ENCODE measurements around the gene SYNGR1.
"Not testable (repeated sequence)": the region's sequence is repeated elsewhere in the genome, so short reads cannot be mapped to it uniquely, and the experiment has no call there.

Gene SYNGR1

DNA sequence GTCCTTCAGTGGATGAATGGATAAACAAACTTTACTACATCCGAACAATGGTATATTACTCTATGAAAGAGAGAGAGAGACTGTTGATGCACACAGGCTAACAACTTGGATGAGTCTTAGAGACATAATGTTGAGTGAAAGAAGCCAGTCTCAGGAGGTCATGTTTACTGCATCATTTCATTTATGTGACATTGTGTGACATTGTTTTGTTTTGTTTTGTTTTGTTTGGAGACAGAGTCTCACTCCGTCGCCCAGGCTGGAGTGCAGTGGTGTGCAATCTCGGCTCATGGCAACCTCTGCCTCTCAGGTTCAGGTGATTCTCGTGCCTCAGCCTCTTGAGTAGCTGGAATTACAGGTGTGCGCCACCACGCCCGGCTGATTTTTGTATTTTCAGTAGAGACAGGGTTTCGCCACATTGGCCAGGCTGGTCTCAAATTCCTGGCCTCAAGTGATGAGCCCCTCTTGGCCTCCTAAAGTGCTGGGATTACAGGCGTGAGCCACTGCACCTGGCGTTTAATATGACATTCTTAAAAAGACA is 62.1 kb downstream of the SYNGR1 start:
- 92 to 94% methylated on average over 8 to 10 of the region's 11 CpGs for WGBS, 2 experiments (ENCODE audit: insufficient coverage in 2 of 2)

DNA sequence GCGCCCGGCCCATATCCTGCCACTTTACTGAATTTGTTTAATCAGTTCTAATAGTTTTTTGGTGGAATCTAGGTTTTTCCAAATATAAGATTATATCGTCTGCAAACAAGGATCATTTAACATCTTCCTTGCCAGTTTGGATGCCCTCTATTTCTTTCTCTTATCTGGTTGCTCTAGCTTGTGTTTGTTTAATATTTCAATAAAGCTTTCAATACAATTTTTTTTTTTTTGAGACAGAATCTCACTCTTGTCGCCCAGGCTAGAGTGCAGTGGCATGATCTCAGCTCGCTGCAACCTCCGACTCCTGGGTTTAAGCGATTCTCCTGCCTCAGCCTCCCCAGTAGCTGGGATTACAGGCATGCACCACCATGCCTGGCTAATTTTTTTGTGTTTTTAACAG is 63.4 kb downstream of the SYNGR1 start:
- not testable (repeated sequence) for H3K9me3 ChIP-seq (ENCODE audit: control insufficient read depth, low read length); H3K27ac ChIP-seq (ENCODE audit: low read depth, low read length, severe bottlenecking); H3K4me3 ChIP-seq (ENCODE audit: extremely low read depth, insufficient read depth, low read length, poor library complexity, severe bottlenecking); H3K4me1 ChIP-seq (ENCODE audit: control insufficient read depth, insufficient read depth, low read length, poor library complexity, severe bottlenecking)
- peaks cover 31% of the 10 kb centered on the region for H3K36me3 ChIP-seq (ENCODE audit: control insufficient read depth, insufficient read depth, low read length)
- 95 to 99% methylated on average over 4 to 7 of the region's 7 CpGs for WGBS, 2 experiments (ENCODE audit: insufficient coverage in 2 of 2)

More for the DNA sequence above, 62.1 kb downstream of the SYNGR1 start:
- not testable (repeated sequence) for H3K4me3 ChIP-seq (ENCODE audit: extremely low read depth, insufficient read depth, low read length, poor library complexity, severe bottlenecking); H3K9me3 ChIP-seq (ENCODE audit: control insufficient read depth, low read length); H3K27ac ChIP-seq (ENCODE audit: low read depth, low read length, severe bottlenecking); H3K4me1 ChIP-seq (ENCODE audit: control insufficient read depth, insufficient read depth, low read length, poor library complexity, severe bottlenecking)
- peaks cover 18% of the 10 kb centered on the region for H3K36me3 ChIP-seq (ENCODE audit: control insufficient read depth, insufficient read depth, low read length)

DNA sequence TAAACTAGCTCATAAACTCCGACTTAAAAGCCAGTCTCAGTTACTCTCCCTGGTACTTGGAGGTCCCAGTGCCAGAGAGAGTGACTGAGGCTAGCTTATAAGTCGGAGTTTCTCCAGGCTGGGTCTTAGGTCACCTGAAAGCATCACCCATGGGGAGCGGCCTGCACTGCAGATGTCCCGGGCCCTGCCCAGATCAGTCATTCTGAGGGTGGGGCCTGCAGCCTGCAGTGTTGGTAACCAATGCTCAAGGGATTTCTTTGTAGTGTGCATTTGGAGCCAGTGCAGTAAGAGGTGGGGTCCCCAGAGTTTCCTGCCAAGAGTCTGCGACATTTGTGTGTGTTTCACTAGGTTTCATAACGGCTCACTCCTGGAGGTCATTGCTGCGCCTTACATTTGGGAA is 64.6 kb downstream of the SYNGR1 start:
- no peak overlapping the region for H3K4me3 ChIP-seq (ENCODE audit: extremely low read depth, insufficient read depth, low read length, poor library complexity, severe bottlenecking)
- H3K9me3 ChIP-seq (ENCODE audit: control insufficient read depth, low read length), result no peaks in the 10 kb centered on the region
- 93 to 95% methylated on average over 5 to 7 of the region's 7 CpGs for WGBS, 2 experiments (ENCODE audit: insufficient coverage in 2 of 2)
- H3K27ac ChIP-seq (ENCODE audit: low read depth, low read length, severe bottlenecking), result no peak overlapping the region
- no peaks in the 10 kb centered on the region for H3K4me1 ChIP-seq (ENCODE audit: control insufficient read depth, insufficient read depth, low read length, poor library complexity, severe bottlenecking)
- H3K36me3 ChIP-seq (ENCODE audit: control insufficient read depth, insufficient read depth, low read length), result peaks cover 41% of the 10 kb centered on the region

DNA sequence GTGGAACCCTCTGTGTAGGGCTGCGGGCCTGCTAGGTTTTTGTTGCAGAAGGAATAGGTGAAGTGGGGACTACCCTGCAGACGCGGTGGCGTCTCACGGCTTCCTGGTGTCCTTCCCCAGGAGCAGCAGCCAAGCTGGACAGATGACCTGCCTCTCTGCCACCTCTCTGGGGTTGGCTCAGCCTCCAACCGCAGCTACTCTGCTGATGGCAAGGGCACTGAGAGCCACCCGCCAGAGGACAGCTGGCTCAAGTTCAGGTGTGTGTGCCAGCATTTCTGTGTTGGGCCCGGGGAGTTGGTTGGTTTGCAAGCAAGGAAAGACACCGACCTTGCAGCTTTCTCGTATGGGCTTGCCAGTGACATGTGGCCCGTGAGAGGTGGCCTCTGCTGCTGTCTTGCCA is 65.1 kb downstream of the SYNGR1 start:
- Histone ChIP-seq H3K4me1 (ENCODE audit: control insufficient read depth, insufficient read depth, low read length, poor library complexity, severe bottlenecking) (no peaks in the 10 kb centered on the region), H3K27ac (ENCODE audit: low read depth, low read length, severe bottlenecking) (no peak overlapping the region), H3K9me3 (ENCODE audit: control insufficient read depth, low read length) (no peaks in the 10 kb centered on the region), H3K4me3 (ENCODE audit: extremely low read depth, insufficient read depth, low read length, poor library complexity, severe bottlenecking) (no peak overlapping the region), H3K36me3 (ENCODE audit: control insufficient read depth, insufficient read depth, low read length) (peaks cover 46% of the 10 kb centered on the region)
- WGBS, 2 experiments (ENCODE audit: insufficient coverage in 2 of 2), result 91 to 95% methylated on average over 8 to 11 of the region's 11 CpGs

DNA sequence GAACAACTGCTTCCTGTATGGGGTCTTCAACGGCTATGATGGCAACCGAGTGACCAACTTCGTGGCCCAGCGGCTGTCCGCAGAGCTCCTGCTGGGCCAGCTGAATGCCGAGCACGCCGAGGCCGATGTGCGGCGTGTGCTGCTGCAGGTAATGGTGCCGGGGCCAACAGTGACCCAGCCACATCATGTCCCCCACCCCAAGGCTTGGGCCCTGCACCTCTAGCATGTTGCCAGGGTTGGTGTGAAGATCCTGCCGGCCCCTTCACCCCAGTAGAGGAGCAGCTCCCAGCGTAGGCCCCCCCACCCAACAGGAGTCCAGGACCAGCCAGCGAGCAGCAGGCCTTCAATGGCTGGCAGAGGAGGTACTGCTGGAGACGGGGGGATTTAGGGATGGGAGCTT is 65.7 kb downstream of the SYNGR1 start:
- Histone ChIP-seq H3K27ac (ENCODE audit: low read depth, low read length, severe bottlenecking) (no peak overlapping the region), H3K4me1 (ENCODE audit: control insufficient read depth, insufficient read depth, low read length, poor library complexity, severe bottlenecking) (no peaks in the 10 kb centered on the region), H3K9me3 (ENCODE audit: control insufficient read depth, low read length) (no peaks in the 10 kb centered on the region), H3K36me3 (ENCODE audit: control insufficient read depth, insufficient read depth, low read length) (peaks cover 52% of the 10 kb centered on the region), H3K4me3 (ENCODE audit: extremely low read depth, insufficient read depth, low read length, poor library complexity, severe bottlenecking) (no peak overlapping the region)
- WGBS, 2 experiments (ENCODE audit: insufficient coverage in 2 of 2), result 91 to 93% methylated on average over 12 to 15 of the region's 16 CpGs

DNA sequence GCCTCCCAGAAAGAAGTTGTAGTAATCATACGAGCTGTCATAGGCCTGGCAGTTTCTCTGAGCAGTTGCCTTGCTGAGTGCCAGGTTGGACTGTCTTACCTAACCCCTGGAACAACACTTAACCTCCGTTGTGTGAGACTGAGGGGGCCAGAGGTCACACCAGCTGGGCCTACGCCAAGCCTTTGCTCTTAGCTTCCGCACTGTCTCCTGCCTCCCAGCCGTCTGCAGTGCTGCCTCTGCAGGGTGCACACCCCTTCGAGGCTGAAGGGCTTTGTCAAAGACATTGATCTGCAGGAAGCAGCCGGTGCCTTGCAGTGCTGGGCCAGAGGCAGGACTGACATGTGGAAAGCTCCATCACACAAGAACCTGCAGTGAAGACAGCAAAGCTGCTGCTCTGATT is 66.5 kb downstream of the SYNGR1 start:
- peaks cover 59% of the 10 kb centered on the region for H3K36me3 ChIP-seq (ENCODE audit: control insufficient read depth, insufficient read depth, low read length)
- H3K4me1 ChIP-seq (ENCODE audit: control insufficient read depth, insufficient read depth, low read length, poor library complexity, severe bottlenecking), result no peaks in the 10 kb centered on the region
- no peaks in the 10 kb centered on the region for H3K9me3 ChIP-seq (ENCODE audit: control insufficient read depth, low read length)
- no peak overlapping the region for H3K27ac ChIP-seq (ENCODE audit: low read depth, low read length, severe bottlenecking)
- WGBS, 2 experiments (ENCODE audit: insufficient coverage in 2 of 2), result 77 to 93% methylated on average over 7 of the region's 7 CpGs
- no peak overlapping the region for H3K4me3 ChIP-seq (ENCODE audit: extremely low read depth, insufficient read depth, low read length, poor library complexity, severe bottlenecking)

DNA sequence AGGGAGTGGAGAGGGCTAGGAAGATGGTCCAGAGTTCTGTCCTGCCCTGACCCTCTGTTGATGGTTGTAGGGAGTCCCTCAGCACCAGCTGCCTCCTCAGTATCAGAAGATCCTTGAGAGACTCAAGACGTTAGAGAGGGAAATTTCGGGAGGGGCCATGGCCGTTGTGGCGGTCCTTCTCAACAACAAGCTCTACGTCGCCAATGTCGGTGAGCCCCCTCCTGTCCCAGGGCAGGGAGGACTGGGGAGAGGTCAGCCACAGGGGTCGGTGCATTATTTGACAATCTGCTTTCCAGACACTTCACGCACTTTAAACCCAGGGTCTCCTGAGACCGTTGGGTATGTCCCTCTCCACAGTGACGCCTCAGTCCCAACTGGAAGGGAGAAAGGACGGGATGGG is 67.8 kb downstream of the SYNGR1 start:
- no peaks in the 10 kb centered on the region for H3K9me3 ChIP-seq (ENCODE audit: control insufficient read depth, low read length)
- peaks cover 69% of the 10 kb centered on the region for H3K36me3 ChIP-seq (ENCODE audit: control insufficient read depth, insufficient read depth, low read length)
- H3K4me1 ChIP-seq (ENCODE audit: control insufficient read depth, insufficient read depth, low read length, poor library complexity, severe bottlenecking), result no peaks in the 10 kb centered on the region
- WGBS, 2 experiments (ENCODE audit: insufficient coverage in 2 of 2), result 94 to 95% methylated on average over 11 of the region's 12 CpGs
- no peak overlapping the region for H3K4me3 ChIP-seq (ENCODE audit: extremely low read depth, insufficient read depth, low read length, poor library complexity, severe bottlenecking)
- H3K27ac ChIP-seq (ENCODE audit: low read depth, low read length, severe bottlenecking), result no peak overlapping the region

DNA sequence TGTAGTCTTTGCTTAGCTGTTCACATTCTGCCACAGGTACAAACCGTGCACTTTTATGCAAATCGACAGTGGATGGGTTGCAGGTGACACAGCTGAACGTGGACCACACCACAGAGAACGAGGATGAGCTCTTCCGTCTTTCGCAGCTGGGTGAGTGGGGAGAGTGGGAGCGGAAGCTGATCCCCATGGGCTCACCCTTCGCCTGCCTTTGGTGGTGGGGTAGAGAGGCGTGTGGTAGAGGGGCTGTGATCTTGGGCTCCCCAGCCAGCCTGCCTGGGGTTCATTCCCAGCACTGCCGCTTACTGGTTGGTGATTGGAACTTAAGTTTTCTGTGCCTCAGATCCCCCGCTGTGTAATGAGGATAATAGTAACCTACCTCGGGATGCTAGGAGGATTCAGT is 68.9 kb downstream of the SYNGR1 start:
- H3K4me1 ChIP-seq (ENCODE audit: control insufficient read depth, insufficient read depth, low read length, poor library complexity, severe bottlenecking), result no peaks in the 10 kb centered on the region
- H3K27ac ChIP-seq (ENCODE audit: low read depth, low read length, severe bottlenecking), result no peak overlapping the region
- peaks cover 73% of the 10 kb centered on the region for H3K36me3 ChIP-seq (ENCODE audit: control insufficient read depth, insufficient read depth, low read length)
- H3K4me3 ChIP-seq (ENCODE audit: extremely low read depth, insufficient read depth, low read length, poor library complexity, severe bottlenecking), result no peak overlapping the region
- no peaks in the 10 kb centered on the region for H3K9me3 ChIP-seq (ENCODE audit: control insufficient read depth, low read length)
- 91 to 92% methylated on average over 10 to 12 of the region's 12 CpGs for WGBS, 2 experiments (ENCODE audit: insufficient coverage in 2 of 2)

- no peaks in the 10 kb centered on the region for H3K9me3 ChIP-seq (ENCODE audit: control insufficient read depth, low read length)
- no peak overlapping the region for H3K27ac ChIP-seq (ENCODE audit: low read depth, low read length, severe bottlenecking)
- WGBS, 2 experiments (ENCODE audit: insufficient coverage in 2 of 2), result 93 to 99% methylated on average over 4 to 6 of the region's 6 CpGs
- no peaks in the 10 kb centered on the region for H3K4me1 ChIP-seq (ENCODE audit: control insufficient read depth, insufficient read depth, low read length, poor library complexity, severe bottlenecking)
- H3K4me3 ChIP-seq (ENCODE audit: extremely low read depth, insufficient read depth, low read length, poor library complexity, severe bottlenecking), result no peak overlapping the region
- H3K36me3 ChIP-seq (ENCODE audit: control insufficient read depth, insufficient read depth, low read length), result peaks cover 76% of the 10 kb centered on the region
These were observed 69.3 kb downstream of the SYNGR1 start for GRCh38 chr22:39419096-39419495.

- Histone ChIP-seq H3K36me3 (ENCODE audit: control insufficient read depth, insufficient read depth, low read length) (peaks cover 82% of the 10 kb centered on the region), H3K4me3 (ENCODE audit: extremely low read depth, insufficient read depth, low read length, poor library complexity, severe bottlenecking) (no peak overlapping the region), H3K9me3 (ENCODE audit: control insufficient read depth, low read length) (no peaks in the 10 kb centered on the region), H3K4me1 (ENCODE audit: control insufficient read depth, insufficient read depth, low read length, poor library complexity, severe bottlenecking) (no peaks in the 10 kb centered on the region), H3K27ac (ENCODE audit: low read depth, low read length, severe bottlenecking) (no peak overlapping the region)
- WGBS, 2 experiments (ENCODE audit: insufficient coverage in 2 of 2), result 91 to 93% methylated on average over 5 of the region's 5 CpGs
These were observed 70.1 kb downstream of the SYNGR1 start for GRCh38 chr22:39419911-39420310.

DNA sequence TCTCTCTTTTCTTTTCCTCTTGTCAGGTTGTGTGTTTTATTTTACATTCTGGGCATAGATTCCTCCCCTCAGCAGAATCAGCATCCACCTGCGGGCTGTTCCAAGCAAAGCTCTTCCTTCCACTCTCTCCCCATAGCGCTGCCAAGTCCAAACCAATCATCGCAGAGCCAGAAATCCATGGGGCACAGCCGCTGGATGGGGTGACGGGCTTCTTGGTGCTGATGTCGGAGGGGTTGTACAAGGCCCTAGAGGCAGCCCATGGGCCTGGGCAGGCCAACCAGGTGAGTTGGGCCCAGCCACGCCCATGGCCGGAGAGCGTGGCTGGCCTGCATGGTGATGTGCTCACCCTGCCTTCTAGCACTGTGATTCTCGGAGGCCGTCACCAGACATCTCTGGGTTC is 71.9 kb downstream of the SYNGR1 start:
- no peaks in the 10 kb centered on the region for H3K4me1 ChIP-seq (ENCODE audit: control insufficient read depth, insufficient read depth, low read length, poor library complexity, severe bottlenecking)
- WGBS, 2 experiments (ENCODE audit: insufficient coverage in 2 of 2), result 93 to 96% methylated on average over 9 to 11 of the region's 11 CpGs
- H3K4me3 ChIP-seq (ENCODE audit: extremely low read depth, insufficient read depth, low read length, poor library complexity, severe bottlenecking), result no peak overlapping the region
- peaks cover 75% of the 10 kb centered on the region for H3K36me3 ChIP-seq (ENCODE audit: control insufficient read depth, insufficient read depth, low read length)
- H3K27ac ChIP-seq (ENCODE audit: low read depth, low read length, severe bottlenecking), result no peak overlapping the region
- no peaks in the 10 kb centered on the region for H3K9me3 ChIP-seq (ENCODE audit: control insufficient read depth, low read length)

Data from mesodermal cell (in vitro differentiated cells).